Measurements from ENCODE around the gene HPSE2.

HPSE2 gene

DNA sequence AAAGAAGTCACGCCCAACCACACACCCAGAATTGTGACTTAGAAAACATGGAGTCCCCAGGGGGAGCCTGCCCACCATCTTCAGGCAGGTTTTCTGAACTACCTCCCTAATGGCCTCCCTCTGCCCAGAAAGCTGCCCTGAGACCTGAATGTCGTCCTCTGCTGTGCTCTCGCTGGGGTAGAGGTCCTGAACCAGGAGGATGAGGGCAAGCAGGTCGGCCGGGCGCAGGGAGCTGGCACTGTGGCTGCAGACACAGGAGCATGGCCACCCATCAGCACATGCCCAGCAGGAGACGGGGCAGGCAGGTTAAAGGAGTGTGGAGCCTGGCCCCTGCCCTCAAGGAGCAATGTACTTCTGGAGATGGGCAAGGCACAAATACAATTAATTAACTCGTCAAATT is 805.2 kb downstream of the HPSE2 start:
- DNase-seq (ENCODE audit: low read depth), result no peak

DNA sequence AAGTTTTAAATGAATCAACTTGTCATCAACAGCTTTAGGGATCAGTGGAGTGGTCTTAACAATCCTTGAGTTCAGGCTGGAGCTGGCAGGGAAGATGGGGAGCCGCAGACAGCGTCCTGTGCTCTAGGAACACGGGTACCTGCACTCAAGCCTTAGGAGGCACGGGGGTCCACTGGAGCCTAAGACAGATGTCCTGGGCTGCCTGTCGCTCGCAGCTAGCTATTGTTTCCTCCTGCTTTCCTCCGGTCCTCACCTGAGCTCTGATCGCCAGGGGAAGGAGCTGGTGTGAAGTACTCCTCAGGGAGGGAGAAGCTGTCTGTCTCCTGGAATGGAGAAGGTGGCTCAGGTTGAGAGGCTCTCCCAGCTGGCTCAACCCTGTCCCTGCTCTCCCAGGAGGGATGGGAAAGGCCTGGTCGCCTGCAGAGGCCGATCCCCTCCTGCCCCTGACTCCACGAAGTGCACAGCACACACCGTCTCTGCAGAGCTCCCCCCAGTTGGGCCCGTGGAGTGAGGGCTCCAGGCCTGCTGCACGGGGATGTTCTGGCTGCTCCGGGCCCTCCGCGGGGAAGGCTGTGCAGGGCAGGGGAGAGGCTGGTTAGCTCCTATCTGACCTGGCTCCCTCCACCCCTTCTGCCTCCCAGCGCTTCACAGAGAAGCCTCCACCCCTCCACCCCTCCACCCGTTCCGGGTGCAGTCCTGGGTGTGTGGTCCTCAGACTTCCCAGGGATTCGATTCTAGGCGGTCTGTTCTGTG is 806.2 kb downstream of the HPSE2 start:
- DNase-seq (ENCODE audit: low read depth), result no peak

- no peak for DNase-seq (ENCODE audit: low read depth)
Measured at GRCh38 chr10:98427011-98427515, 808.6 kb downstream of the HPSE2 start.

- no peak for DNase-seq (ENCODE audit: low read depth)
Measured at GRCh38 chr10:98425511-98426352, 809.9 kb downstream of the HPSE2 start.

DNA sequence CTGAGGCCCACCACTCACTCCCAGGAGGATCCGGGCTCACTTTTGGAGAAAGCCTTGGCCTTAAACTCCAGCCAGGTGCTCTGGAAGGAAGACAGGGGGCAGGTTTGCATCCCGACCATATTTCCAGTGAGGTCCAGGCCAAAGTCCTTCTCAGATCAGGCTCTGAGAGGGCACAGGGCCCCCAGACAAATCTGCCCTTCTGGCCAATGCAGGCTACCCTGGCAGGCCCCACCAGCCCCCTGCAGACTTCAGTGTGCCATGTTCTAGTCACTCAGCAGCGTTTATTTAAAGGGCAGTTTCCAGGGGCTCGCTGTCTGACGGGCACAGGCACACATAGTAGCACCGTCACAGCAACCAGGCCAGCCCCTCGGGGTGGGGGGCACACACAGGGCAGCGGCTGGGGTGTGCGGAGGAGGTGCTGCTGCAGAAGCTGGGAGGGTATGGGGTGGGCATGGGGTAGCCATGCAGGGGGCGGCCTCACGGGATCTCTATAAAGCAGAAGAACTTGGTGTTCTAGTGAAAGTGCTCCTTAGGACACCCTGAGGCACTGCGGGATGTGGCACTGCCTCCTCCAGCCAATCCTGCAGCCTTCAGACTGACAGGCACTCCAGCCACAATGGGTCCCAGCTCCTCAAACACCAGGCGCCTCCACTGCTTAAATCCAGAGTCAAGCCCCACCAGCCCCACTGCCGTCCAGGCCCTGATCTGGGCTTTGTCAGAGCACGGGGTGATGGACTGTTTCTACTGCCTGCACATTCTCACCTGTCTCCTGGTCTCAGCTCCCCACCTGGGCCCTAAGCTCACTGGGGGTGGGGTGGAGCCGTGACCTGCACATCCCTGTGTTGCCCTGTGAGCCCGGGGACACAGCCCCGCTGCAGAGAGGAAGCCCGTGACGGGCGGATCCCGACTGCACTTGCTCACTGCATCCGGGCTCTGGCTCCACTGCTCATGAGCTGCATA is 811.1 kb downstream of the HPSE2 start:
- no peak for DNase-seq (ENCODE audit: low read depth)

- no peak for DNase-seq (ENCODE audit: low read depth)
Measured at GRCh38 chr10:98423691-98424120, 811.9 kb downstream of the HPSE2 start.

DNA sequence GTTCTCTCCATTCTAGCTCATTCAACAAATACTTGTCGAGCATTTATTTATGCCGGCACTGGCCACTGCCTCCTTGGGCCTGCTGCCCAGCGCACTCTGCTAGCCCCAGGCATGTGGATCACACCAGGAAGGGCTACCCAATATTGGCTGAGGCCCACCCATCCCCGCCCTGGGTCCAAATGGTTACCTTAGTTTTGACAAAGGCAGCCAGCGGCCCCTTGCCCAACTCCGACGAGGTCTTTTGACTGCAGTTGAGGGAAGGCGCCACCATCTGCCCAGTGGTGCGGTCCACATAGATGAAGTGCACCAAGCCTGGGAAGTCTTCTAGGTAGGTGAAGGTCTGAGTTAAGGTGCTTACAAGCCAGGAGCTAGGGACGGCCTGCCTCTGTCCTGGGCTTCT is 813.5 kb downstream of the HPSE2 start:
- no peak for DNase-seq (ENCODE audit: low read depth)

DNA sequence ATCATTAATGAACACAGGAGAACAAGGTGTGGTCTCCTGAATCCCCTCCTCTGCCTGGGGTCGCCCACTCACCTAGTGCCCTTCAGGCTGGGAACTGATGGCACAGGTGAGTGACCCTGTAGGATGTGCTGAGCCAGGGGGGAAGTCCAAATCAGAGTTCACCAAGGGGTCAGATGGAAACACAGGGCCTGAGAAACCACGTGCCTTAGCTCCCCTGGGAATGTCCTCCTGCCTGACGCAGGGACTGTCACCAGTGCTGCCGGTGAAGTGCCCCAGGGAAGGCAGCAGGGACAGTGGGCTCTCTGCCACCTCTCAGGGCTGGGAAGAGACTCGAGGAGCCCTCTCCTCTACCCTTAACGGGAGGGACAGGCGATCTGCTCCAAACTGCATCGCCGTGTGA is 814.9 kb downstream of the HPSE2 start:
- no peak for DNase-seq (ENCODE audit: low read depth)

- DNase-seq (ENCODE audit: low read depth), result no peak
Measured at GRCh38 chr10:98419469-98420261, 816.0 kb downstream of the HPSE2 start.

- DNase-seq (ENCODE audit: low read depth), result no peak
Measured at GRCh38 chr10:98418665-98419468, 816.8 kb downstream of the HPSE2 start.

DNA sequence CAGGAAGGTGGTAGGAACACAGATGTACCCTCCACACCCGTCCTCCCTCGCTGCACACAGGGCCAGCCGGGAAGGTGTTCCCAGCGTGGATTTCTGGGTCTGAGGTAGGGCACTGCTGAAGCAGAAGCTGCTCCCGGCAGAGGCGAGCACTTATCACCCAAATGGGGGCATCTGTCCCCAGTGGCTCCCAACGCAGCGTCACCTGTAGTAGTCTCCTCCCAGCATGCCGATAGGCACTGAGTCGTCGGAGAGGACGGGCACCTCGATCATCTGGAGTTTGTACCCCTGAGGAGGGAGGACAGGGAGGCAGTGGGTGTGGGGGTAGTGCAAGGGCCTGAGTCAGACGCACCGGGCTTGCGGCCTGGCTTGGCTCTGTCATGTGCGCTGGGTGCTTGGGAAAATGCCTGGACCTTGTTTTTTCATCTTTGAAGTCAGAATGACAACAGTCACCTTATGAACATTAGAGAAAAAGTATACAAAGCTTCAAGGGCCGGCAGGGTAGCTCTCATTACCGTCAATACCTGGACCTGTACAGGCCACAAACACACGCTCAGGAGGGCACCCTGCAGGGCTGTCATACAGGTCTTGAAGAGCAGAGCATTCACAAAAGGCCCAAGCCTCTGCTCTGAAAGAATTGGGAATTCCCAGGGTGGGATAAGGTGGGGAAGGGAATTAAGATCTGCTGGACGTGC is 817.5 kb downstream of the HPSE2 start:
- DNase-seq (ENCODE audit: low read depth), result no peak

DNA sequence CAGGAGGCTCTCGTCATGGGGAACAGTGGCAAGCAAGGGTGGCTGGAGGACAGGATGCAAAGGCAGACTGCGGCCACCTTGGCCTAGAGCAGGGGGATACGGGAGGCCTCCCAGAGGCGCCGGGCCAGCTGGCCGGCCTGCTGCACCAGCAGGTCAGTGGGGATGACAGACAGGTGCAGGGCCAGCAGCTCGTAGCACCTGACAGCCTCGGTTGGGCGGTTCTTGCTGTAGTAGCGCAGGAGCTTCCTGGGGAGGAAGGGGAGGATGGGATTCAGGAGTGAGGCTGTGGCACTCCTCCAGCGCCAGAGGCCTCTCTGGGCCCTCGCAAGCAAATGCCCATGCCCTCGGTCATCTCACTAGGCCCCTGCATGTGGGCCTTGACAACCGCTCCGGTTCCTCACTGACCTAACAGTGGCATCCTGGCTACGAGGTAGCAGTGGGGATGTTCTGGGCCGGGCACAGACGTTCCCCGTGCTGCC is 818.1 kb downstream of the HPSE2 start:
- DNase-seq (ENCODE audit: low read depth), result no peak

DNA sequence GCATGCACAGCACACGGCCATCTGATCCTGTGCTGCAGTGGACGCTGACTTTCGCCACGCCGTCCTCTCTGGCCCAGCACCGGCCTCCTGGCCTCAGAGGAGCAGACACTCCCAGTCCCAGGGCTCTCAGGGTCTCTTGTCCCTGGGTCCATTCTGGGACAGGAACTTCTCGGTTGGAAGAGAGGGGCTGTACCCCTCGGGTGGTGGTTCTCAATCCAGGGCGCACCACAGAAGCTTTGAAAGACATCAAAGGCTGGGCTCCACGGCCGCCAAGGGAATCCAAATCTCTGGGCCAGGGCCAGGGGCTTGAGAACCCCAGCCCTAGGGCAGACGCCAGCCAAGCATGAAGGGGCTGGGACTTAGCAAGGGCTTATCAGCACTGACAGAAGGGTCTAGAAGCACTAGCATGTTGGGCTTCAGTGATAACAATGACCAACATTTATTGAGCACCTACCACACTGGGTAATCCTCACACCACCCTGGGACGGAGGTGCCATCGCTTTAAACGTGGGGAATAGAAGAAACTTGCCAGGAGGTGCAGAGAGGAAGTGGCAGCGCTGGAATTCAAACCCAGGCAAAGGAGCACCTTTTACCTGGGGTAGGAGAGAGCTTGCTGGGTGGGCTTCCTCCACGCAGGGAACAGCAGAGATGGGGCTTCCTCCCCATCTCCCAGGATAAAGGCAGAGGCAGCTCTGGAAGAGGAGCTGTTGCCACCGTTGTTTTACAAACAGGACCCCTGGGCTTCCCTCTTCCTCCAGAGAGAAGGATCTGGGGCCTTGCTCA is 818.9 kb downstream of the HPSE2 start:
- no peak for DNase-seq (ENCODE audit: low read depth)

DNA sequence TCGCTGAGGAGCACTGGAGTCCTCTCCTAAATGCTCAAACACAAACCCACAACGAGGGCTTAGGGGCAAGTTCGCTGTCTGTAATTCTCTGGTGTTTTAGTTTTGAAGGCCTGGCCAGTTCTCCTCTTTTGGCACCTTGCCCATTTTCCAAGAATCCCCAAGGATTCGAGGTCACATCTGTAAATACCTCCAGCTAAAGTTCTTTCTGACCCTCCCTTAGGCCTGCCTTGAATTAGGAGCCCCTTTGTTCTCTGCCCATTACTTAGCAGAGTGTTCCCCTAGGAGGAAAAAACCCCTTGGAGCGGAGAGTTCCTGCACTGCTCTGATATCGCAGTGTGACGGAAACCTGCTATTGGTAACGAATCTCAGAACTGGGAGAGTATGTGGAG is 819.9 kb downstream of the HPSE2 start:
- DNase-seq (ENCODE audit: low read depth), result no peak

GRCh38 chr10:98414932-98415730 is 820.5 kb downstream of the HPSE2 start, which contains the start of gene PYROXD2:
PYROXD2 (minus strand) TSS chr10:98415182; CDS start chr10:98415135, 47 bp downstream.
- peak; percentile 22 for DNase-seq (ENCODE audit: low read depth)

GRCh38 chr10:98414578-98414931 is 821.1 kb downstream of the HPSE2 start:
- DNase-seq (ENCODE audit: low read depth), result no peak

DNA sequence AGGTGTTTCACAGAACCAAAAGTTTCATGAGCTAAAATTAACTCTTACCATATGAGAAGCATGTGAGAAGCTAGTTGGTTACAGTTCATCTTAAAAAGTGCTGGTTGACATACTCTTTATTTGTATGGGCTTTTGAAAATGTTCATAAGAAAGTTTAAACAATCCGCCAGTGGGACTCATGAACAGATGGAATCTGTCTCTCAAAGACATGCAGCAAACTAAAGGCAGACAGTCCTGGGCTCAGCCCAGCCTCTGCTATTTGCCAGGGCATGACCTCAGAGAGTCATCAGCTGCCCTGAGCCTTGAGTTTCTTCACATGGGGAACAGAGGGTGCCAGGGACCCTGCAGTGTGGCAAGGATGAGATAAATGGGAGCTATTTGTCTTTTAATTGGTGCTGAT is 823.9 kb downstream of the HPSE2 start:
- no peak for DNase-seq (ENCODE audit: low read depth)

GRCh38 chr10:98411166-98411565 is 824.5 kb downstream of the HPSE2 start:
- no peak for DNase-seq (ENCODE audit: low read depth)
